ENCODE results near the gene LRRC38.

Gene LRRC38

DNA sequence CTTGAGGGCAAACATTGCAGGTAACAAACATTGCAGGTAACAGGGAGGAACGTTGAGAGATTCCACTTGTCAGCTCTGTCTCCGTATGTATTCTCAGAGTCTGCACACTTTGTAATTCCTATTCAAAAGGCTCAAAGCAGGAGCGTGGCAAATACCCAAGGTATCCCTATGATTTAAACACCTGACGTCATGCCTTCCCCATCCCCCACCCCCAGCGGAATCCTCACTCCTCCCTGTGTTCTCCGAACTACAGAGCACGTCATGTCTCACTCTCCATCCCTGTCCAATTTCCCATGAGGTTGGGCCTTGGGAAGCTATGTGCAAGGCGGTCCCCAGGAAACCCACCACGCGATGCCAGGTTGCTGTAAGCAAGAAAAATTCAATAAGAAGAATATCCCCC, 2.8 kb upstream of the LRRC38 start:
- no peak for DNase-seq (ENCODE audit: low spot score)

DNA sequence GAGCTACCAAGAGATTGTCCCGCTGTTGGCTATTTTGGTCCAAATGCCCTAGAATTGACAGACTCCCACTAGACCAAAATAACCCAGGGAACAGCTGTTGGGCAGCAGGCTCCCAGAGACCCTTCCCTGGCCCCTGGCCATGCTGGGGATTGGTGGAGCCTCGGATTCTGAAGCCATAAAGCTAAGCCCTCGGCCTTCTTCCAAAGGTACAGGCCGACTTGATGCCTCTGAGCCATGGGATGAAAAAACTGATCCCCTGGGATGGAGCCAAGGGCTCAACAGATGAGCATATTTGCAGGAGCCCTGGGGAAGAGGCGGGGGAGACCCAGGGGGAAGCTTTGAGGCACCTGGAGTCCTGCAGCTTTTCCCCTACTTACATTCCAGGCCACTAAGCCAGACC, 1.0 kb upstream of the LRRC38 start:
- DNase-seq (ENCODE audit: low spot score), result no peak

DNA sequence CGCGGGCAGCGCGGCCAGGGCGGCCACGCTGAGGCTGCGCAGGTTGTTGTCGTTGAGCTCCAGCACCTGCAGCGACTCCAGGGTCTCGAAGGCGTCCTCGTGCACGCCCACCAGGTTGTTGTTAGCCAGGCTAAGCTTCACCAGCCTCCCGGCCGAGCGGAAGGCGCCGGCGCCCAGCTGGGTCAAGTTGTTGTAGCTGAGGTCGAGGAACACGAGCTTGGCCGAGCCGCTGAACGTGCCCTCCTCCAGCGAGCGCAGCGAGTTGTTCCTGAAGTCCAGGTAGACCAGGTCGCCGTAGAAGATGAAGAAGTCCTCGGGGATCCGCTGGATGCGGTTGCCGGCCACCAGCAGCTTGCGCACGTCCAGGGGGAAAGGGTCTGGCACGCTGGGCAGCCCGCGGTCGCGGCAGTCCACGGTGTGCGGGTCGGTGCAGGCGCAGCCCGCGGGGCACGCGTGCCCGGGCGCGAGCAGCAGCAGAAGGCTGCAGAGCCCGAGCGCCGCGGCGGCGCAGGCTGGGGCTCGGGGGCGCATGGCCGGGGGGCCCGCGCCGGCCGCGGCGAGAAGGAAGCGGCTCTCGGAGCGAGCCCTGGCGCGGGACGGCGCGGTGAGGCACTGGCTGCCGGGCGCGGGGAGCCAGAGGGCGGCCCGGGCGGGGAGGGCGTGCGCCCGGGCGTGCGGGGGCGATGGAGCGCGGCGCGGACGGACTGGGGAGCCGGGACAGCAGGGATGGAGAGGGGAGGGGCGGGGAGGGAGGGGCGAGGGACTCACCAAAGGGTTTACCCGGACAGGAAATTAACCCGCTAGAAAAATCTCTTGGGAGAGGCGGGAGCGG, 524 bp downstream of the LRRC38 start:
- DNase-seq (ENCODE audit: low spot score), result no peak

DNA sequence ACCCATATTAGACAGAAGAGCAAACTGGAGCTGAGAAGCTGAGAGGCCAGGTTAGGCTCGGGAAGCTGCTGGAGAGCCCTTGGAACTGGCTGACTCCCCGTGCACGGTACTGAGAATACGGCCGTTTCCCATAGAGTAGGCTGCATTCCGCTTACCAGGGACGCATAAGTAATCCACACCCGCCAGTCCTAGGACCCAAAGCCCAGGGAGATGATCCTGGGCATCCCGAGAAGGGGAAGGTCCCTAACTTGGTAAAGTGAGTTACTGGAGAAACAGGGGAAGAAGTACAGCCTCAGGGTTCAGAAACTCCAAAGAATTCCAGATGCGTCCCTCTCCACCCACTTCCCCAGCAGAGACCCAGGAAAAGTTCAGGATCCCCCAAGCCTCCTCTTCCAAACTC, 1.3 kb downstream of the LRRC38 start:
- no peak for DNase-seq (ENCODE audit: low spot score)

DNA sequence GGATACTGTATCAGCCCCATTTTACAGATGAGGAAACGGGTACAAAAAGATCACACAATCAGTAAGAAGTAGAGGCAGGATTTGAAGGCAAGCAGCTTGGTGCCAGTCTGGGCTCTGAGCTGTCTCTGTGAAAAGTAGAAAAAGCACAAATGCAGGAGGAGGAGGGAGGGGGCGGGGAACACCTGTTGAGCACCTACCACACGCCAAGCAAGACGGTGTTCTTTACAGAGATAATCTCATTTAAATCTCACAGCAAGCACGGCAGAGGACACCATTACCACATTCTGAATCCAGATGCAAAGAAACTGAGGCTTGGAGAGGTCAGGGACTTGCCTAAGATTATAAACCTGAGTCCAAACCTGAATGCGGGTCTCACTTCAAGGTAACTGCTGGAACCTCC, 3.3 kb downstream of the LRRC38 start:
- no peak for DNase-seq (ENCODE audit: low spot score)

DNA sequence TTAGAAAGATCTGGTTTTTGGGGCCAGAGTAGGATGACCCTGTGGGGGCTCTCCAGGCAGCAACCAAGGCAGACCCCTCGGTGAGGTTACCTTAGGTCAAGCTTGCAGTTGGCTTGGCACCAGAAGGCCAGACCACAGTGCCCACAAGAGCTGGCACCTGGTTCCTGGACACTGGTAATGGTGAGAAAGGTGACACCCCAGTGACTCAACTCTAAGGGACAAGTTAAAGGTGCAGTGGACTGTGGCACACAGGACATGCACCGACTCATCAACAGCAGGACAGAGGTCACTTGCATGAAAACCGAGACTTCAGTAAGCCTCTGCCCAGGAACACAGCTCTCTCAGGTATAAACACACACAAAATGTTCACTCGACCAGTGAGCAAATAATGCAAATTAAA, 6.7 kb downstream of the LRRC38 start:
- no peak for DNase-seq (ENCODE audit: low spot score)

DNA sequence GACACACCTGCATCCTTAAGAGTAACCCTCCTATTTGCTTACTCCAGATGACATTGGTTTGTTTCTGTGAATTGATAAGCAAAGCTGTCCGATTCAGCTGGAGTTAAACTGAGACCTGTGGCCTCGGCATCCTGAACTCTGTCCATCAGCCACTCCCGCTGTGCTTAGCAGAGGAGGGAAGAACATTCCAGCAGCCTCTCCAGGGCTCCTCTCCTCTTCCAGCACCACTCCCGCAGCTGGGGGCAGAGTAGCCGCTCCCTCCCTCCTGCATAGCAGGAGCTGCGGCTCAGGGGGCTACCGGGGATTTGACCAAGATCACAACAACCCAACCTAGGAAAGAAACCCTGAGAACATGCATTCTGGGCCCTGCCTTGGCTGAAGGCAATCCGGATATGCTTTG, 8.8 kb downstream of the LRRC38 start:
- DNase-seq (ENCODE audit: low spot score), result no peak

DNA sequence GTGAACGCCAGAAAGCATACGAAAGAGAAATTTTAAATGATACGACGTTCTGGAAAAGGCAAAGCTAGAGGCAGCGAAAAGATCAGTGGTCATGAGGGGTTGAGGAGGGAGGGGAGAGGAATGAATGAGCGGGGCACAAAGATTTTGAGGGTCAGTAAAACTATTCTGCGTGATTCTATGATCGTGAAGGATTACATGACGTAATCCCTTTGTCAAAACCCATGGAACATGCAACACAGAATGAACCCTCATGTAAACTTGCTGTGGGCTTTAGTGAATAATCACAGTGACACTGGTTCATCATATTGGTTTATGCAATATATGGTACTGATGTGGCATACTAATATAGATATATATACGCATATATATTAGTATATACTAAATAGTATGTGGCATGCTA, 13.0 kb downstream of the LRRC38 start:
- no peak for DNase-seq (ENCODE audit: low spot score)

DNA sequence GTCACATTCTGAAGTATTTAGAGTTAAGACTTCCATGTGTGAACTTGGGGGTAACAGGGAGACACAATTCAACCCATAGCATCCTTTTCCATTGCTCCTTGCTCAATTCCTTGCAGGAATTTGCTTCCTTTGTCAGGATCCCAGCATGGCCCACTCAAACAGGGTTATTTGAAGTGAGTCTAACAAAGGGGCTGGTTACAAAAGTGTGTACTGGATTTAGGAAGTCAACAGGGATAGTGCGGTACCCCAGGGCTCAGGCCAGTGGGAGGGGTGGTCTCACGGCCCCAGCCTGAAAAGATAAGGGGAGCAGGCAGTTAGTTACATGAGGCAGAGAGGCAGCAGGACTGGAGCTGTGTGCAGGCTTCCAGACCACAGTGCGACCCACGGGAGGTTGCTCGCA, 14.4 kb downstream of the LRRC38 start:
- no peak for DNase-seq (ENCODE audit: low spot score)

DNA sequence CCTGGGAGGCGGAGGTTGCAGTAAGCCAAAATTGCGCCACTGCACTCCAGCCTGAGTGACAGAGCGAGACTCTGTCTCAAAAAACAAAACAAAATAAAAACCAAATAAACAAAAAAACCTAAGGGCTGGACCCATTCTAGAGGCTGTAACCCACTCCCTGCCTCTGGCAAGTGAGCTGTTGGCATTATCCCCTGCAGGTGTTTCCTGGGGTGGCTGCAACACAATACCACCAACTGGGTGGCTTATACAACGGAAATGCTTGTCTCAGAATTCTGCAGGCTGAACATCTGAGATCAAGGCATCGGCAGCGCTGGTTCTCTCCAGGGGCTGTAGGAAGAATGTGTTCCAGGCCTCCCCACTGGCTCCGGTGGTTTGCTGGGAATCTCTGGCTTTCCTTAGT, 15.2 kb downstream of the LRRC38 start:
- no peak for DNase-seq (ENCODE audit: low spot score)

DNA sequence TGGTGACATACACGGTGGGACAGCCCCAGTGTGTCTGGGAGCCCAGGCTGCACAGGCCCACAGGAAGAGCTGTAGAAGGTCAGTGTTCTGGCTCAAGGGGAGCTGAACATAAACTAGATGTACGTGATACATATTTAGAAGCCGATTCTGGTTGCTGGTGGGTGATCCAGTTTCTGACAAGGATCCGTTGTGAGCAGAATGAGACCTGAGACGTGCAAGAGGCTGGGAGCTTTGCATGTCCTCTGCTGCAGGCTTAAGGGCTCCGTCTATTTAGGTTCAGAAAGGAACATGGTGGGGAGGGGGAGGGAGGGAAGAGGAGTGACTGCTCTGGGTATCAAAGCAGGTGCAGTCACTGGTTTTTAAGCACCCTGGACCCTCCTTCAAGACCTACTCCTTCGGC, 18.6 kb downstream of the LRRC38 start:
- no peak for DNase-seq (ENCODE audit: low spot score)

DNA sequence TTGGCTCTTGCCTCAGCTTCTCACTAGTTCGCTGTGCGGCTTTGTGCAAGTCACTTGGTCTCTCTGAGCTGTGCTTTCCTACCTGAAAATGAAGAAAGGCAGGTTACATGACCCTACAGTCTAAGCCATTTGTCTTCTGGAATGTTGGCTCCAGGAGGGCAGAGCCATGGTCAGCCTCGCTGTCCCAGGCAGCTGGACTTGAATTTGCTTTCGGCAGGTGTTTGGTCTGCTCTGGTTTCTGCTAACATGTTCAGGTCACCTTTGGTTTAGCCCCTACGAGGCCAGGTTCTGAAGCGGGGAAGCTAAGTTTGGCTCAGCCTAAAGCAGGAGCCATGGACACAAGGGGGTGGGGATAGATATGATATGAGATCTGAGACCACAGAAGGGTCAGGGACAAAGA, 19.1 kb downstream of the LRRC38 start:
- no peak for DNase-seq (ENCODE audit: low spot score)

DNA sequence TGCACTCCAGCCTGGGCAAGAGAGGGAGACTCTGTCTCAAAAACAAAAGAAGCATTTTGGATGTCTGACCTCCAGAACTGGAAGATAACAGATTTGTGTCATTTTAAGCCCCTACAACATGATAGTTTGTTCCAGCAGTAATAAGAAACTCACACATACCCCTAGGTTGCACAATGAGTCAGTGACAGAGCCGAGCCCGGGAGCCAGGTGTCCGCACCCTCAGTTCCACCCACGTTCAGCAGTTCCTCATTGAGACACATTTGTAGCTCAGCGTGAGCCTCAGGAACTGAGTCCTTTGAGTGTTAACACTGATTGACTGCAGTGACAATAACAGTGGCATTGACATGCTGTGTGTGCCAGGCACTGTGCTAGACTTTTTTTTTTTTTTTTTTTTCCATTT, 19.8 kb downstream of the LRRC38 start:
- DNase-seq (ENCODE audit: low spot score), result no peak

DNA sequence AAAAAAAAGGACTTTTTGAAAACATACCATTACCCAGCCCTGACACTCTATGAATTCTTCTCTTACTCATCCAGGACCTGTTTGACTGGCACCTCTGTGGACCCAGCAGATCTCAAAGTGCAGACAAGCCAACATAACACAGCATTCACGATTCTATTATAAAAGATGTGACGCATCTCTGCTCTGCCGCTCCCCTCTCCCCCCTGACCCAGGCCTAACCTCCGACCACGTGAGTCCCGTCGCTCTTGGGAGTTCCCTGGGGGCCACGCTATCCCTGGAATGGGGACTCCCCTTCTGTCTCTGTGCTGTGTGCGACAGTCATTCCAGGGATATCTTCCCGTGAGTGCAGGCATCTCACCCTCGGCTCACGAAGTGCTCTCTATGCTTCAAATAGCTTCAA, 21.1 kb downstream of the LRRC38 start:
- DNase-seq (ENCODE audit: low spot score), result no peak

DNA sequence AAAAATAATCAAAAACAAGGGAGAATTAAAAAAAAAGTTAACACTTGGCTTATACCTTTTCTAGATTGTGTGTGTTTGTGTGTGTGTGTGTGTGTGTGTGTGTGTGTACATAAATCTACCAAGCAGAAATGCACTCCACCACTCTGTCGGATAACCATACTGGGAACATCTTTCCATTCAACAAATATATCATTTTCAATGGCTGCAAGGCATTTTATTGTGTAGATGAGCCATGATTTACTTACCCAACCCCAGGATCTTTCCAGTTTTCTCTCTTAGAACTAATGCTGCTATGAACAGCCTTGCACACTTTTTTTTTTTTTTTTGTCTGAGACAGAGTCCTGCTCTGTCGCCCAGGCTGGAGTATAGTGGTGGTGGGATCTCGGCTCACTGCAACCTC, 25.8 kb downstream of the LRRC38 start:
- DNase-seq (ENCODE audit: low spot score), result no peak

DNA sequence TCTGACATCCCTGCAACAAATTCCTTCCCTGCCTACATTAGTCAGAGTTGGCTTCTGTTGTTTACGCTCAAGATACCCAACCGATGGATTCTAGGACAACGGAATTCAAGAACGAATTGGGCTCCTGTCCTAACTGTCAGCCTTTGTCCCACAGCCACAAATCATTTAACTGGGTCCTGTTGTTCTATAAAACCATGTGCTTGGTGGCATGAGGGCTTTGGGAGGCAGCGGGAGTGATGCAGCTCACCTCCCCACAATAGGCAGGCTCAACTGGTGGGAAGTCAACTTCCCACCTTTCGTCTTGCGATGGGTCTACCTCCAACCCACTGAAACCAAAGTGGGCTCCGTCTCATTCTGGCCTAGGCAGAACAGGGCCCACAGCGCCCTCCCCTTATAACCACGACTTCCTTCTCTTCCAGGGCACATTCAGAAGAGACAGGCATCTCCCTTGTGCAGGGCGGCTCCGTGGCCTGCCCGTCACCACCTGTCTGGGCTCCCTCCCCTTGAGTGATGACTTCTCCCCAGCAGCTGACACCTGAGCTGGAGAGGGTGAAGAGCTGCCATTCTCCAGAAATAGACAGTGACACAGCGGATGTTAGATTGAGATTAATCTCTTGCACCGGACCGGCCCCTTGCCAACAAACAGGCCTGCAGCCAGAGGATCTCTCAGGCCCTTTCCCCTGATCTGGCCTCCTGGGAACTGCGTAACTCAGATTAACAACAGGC, 26.5 kb downstream of the LRRC38 start:
- DNase-seq (ENCODE audit: low spot score), result no peak

DNA sequence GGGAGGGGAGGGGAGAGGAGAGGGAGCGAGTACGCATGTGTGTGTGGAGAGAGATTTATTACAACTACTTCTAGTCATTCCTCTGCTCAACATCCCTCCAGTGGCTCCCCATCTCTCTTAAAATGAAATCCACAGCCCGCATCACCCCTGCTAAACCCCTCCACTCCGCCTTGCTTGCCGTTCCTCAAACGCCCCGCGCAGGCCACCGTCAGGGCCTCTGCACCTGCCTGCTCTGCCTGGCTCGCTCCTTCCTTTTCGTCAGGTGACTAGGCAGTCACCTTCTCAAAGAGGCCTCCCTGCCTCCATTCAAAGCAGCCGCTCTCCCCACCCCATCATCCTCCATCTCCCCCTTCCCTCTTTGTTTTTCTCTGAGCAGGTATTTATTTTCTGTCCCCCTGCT, 29.9 kb downstream of the LRRC38 start:
- no peak for DNase-seq (ENCODE audit: low spot score)

DNA sequence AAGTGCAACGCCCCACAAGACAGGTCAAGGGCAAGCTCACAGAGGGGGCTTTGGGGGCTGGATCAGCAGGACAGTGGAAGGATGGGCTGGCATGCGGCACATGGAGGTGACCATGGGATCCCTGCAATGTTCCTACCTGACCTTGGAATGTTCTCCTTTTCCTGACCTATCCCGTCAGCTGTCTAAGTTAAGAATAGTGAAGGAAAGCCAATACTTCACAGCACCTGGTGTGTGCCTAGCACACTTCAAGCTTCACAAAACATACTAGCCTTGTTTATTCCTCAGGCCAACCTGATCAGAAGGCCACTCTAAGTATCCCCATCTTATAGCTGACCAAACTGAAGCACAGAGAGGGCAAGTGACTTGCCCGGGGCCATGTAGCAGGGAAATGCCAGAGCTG, 31.2 kb downstream of the LRRC38 start:
- no peak for DNase-seq (ENCODE audit: low spot score)

DNA sequence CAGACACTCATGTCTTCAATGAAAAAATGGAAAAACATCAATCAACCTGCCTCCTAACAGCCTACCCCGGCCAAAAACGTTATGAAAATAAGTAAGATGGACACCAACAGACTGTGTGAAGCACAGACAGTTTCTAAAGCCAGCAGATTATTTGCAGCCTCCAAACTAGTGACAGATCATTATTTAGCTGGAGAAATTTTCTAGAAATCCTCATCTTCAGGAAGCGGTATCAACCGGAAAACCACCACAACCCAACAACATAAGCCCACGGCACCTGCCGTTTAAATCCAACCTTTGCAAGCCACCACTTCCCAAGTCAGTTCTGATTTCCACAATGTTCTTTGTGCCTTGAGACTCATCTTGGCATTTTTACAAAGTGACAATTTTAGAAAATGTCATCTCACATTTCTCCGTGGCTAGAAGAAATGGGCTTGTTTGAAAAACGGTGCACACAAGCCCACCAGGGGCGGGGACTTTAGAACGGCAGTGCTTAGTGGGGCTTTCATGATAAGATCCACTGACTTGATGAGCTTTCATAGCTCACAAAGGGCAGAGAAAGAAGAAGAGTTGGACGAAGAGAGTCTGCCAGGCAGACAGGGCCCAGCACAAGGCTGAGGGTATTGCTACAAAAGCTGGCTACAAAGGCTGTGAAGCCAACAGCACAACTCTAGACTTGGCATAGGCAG, 34.5 kb downstream of the LRRC38 start:
- DNase-seq (ENCODE audit: low spot score), result no peak

DNA sequence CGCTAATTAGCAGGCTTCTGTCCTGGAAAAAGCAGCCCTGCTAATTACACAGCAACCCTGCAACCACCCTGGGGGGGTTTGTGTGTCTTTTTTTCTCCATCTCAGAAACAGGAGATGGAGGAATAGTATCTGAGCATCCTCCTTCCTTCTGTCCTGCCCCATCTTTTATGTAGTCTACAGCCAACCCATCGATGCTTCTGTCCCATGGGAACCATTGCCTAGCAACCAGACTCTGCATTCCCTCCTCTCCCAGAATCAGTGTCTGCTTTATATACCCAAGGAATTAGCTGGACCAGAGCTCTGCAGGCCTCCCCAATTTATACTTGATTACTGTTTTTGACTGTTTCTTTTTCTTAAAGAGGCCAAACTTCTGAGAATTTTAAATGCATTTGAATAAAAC, 35.1 kb downstream of the LRRC38 start:
- no peak for DNase-seq (ENCODE audit: low spot score)

DNA sequence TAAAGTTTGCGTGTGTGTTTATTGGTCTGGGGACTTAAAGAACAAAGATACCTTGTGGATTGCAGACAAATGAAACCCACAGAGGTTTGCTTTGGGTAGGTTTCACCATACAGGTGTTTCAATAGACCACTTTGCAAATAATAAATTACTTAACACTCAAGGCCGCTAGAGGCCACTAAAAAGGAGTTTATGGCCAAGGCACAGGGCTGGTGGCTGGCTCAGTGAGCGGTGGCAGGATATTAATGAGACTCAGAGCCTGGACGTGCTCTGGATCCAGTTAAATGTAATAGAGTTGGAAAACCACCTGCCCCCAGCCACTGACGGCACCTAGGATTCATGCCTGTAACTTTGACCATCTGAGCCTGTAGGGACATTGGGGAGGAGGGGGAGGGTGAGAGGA, 44.5 kb downstream of the LRRC38 start:
- no peak for DNase-seq (ENCODE audit: low spot score)

DNA sequence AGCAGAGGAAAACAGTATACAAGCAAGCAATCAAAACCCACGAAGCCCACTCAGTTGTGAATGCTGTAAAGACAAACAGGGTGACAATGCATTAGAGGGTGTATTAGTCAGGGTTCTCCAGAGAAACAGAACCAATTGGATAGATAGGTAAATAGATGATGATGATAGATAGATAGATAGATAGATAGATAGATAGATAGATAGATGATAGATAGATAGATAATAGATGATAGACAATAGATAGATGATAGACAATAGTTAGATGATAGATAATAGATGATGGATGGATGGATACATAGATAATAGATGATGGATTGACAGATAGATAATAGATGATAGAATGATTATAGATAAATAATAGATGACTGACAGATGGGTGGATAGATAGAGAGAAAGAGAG, 48.3 kb downstream of the LRRC38 start:
- DNase-seq (ENCODE audit: low spot score), result no peak

DNA sequence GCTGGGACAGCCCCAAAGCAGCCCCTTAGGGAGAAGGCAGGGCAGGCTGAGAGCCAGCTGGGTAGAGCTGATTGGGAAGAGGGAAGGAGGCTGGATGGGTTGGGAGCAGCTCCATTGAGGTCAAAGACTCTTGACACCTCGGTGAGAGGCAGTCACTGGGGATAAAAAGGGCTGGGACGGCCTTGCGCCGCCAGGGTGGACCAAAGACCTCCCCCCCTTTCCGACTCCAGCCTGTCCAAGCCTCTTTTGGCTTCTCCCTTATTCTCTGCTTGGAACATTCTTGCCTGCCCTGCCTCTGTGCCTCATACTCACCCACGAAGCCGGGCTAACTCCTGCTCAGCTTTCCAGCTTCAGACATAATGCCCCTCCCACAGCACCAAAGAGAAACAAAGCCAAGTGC, 51.1 kb downstream of the LRRC38 start:
- no peak for DNase-seq (ENCODE audit: low spot score)
